HG03135 (cell line): ENCODE results near the gene CAMK2B.
"Not testable (repeated sequence)": the region's sequence is repeated elsewhere in the genome, so short reads cannot be mapped to it uniquely, and the experiment has no call there.

Source experiments
- ATAC-seq: cut with Tn5 transposase; IDR thresholded peaks from one replicate; pipeline ENCODE4 v1.9.1; 2021; ENCODE audit warnings: mild to moderate bottlenecking, moderate library complexity; ENCODE audit not compliant: unreplicated experiment

CAMK2B gene

DNA sequence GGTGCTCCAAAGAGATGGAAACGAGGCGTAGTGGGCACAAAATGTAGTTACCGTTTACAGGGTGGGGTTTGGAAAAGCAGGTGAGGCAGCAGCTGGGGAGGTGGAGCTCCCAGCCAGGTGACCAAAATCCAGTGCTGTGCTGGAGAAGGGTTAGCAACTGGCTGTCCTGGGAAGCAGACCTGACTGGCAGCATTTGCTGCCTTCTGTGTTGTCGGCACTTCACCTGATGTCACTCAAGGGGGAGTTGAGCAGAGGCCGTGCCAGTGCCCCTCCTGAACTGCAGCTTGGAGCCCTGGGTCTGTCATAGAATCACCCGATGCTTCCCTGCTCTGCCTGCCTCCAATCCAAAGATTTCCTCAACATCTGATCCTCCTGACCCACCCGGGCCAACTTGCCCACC, 148.9 kb downstream of the CAMK2B start:
- no peak for ATAC-seq

DNA sequence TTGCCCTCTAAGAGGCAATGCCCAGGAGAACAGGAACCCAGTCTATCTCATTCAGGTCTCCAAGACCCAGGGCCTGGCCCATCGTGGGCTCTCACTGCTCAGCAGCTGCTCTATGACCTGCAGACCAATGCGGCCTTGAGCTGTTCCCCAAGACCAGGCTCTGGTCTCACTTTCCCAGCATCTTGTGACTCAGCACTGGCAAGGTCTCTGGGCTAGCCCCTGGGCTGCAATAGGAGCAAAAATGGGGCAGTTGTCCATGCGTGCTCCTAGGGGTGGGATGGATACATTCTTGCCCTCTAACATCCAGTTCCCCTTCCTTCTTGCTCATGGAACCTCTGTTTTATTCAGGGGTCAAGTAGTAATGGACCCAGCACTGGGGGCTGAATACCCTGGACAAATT, 149.7 kb downstream of the CAMK2B start:
- ATAC-seq = no peak

DNA sequence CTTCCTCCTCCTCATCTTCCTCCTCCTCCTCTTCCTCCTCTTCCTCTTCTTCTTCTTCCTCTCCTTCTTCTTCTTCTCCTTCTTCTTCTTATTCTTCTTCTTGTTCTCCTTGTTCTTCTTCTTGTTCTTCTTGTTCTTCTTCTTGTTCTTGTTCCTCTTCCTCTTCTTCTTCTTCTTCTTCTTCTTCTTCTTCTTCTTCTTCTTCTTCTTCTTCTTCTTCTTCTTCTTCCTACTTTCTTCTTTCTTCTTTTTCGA, 150.8 kb downstream of the CAMK2B start:
- not testable (repeated sequence) for ATAC-seq

DNA sequence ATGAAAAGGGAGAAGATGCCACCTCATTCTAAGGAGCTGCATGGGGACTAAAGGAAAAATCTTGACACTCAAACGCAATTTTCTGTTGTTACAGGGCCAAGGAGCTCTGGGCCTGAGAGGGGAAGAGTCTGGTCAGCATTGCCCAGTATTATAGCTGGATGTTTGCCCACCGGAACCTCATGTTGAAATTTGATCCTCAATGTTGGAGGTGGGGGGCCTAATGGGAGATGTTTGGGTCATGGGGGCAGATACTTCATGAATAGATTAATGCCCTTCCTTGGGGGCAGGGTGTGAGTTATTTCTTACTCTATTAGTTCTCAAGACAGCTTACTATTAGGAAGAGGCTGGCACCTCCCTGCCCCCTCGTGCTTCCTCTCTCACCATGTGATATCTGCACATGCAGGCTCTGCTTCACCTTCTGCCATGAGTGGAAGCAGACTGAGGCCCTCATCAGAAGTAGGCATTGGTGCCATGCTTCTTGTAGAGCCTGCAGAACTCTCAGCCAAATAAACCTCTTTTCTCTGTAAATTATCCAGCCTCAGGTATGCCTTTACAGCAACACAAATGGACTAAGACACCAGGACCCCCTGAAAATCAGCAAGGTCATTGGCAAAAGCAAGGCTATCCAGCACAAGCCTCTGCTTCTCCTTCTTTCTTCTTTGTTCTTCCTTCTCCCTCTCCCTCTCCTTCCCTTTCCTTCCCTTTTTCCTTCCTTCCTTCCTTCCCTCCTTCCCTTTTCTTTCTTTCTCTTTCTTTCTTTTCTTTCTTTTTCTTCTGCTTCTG, 151.3 kb downstream of the CAMK2B start:
- no peak for ATAC-seq

DNA sequence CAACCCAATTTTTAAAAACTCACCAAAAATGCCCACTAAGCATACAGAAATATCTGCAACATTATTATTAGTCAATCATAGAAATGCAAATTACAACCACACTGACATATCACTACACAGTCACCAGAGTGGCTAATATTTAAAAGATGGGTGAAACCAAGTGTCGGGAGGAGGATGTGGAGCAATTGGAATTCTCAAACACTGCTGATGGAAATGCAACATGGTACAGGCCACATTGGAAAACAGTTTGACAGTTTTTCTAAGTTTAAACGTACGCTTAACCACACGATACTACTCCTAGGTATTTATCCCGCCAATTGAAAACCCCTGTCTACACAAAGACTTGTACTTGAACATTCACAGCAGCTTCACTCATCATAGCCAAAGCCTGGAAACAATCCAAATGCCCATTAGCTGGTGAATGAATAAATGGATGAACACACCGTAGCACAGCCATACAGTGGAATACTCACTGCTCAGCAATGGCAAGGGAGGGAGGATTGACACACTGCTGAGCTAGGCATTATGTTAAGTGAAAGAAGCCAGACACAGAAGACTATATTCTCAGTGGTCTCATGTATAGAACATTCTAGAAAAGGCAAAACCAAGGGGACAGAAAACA, 152.5 kb downstream of the CAMK2B start:
- no peak for ATAC-seq

DNA sequence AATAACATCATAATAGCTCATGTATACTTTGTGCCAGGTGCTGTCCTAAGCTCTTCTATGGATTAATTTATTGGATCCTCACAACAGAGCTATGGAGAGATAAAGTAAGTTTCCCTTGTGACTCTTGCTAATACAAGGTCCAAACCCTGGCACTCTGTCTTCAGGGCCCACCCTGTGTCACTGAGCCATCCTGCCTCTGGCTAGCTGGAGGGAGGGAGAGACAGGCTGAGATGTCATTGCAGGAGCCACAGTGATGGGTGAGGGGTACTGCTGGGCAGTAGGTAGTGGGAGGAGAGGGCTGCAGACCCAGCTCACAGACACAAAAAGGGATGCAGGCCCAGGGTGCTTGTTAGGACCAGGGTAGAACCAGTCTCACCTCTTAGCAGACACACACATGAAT, 153.0 kb downstream of the CAMK2B start:
- ATAC-seq = no peak

DNA sequence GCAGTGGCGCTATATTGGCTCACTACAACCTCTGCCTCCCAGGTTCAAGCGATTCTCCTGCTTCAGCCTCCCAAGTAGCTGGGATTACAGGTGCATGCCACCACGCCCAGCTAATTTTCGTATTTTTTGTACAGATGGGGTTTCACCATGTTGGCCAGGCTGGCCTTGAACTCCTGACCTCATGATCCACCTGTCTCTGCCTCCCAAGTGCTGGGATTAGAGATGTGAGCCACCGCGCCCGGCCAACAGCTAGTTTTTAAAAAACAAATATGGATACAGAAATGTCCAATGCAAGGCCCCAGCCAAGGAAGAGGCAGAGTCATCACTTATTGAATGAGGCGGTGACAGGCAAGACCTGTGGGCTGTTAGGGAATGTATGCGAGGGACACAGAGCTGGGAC, 153.5 kb downstream of the CAMK2B start:
- not testable (repeated sequence) for ATAC-seq

DNA sequence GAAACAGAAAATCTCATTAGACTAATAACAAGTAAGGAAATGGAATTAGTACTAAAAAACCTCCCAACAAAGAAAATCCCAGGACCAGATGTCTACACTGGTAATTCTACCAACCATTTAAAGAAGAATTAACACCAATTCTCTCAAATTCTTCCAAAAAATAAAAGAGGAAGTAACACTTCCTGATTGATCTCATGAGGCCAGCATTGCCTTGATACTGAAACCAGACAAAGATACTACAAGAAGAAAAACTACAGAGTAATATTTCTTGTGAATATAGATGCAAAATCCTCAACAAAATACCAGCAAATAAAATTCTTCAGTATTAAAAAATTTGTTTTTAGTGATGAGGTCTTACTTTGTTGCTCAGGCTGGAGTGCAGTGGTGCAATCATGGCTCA, 157.5 kb downstream of the CAMK2B start:
- ATAC-seq = no peak
